Ishikawa (cell line): ENCODE data around the gene SERHL2.
A peak's percentile ranks its signal among the peaks of the same experiment; 100 is the strongest.

ENCODE experiments used
- CEBPB ChIP-seq: IDR thresholded peaks from 2 replicates; pipeline ENCODE4 v1.6.1; 2012
- CREB1 ChIP-seq: IDR thresholded peaks from 2 replicates; pipeline ENCODE4 v1.6.1; 2012; ENCODE audit warnings: low read depth
- EGR1 ChIP-seq: IDR thresholded peaks from 2 replicates; pipeline ENCODE4 v1.6.1; 2012
- EP300 ChIP-seq: IDR thresholded peaks from 2 replicates; pipeline ENCODE4 v1.6.1; 2012; ENCODE audit warnings: borderline replicate concordance
- MAX ChIP-seq: IDR thresholded peaks from 2 replicates; pipeline ENCODE4 v1.6.1; 2012
- RAD21 ChIP-seq: IDR thresholded peaks from 2 replicates; pipeline ENCODE4 v1.6.1; 2012; ENCODE audit warnings: low read depth
- TAF1 ChIP-seq: IDR thresholded peaks from 2 replicates; pipeline ENCODE4 v1.6.1; 2012; ENCODE audit warnings: low read depth, mild to moderate bottlenecking
- USF1 ChIP-seq: IDR thresholded peaks from 2 replicates; pipeline ENCODE4 v1.6.1; 2012
- YY1 ChIP-seq: IDR thresholded peaks from 2 replicates; pipeline ENCODE4 v1.6.1; 2012; ENCODE audit warnings: low read depth
- ZBTB7A ChIP-seq: IDR thresholded peaks from 2 replicates; pipeline ENCODE4 v1.6.1; 2012; ENCODE audit warnings: low read depth

The SERHL2 gene

GRCh38 chr22:42621505-42622002, 67.8 kb downstream of the SERHL2 start:
- TF ChIP-seq RAD21 = peak; percentile 73
- no peak for TF ChIP-seq EGR1

- TF ChIP-seq EGR1 (no peak), EP300 (no peak)
These were observed 68.4 kb downstream of the SERHL2 start for GRCh38 chr22:42622061-42622710.

GRCh38 chr22:42623301-42623751, 69.6 kb downstream of the SERHL2 start:
- TF ChIP-seq CREB1 (no peak), EGR1 (no peak), USF1 (no peak), CEBPB (no peak), YY1 (no peak), ZBTB7A (no peak), TAF1 (no peak), MAX (no peak), EP300 (no peak)
